Rectal smooth muscle tissue (tissue), 1 donor: ENCODE results near the gene NEU4.
"Not testable (repeated sequence)": the region's sequence is repeated elsewhere in the genome, so short reads cannot be mapped to it uniquely, and the experiment has no call there.

Experiments used
- H3K27ac ChIP-seq: one replicate; pipeline ENCODE4 v1.7.0; 2013; ENCODE audit warnings: low read depth, low read length, inconsistent platforms
- H3K27me3 ChIP-seq: one replicate; pipeline ENCODE4 v1.7.0; 2013; ENCODE audit warnings: low read length; ENCODE audit not compliant: control insufficient read depth, insufficient read depth
- H3K36me3 ChIP-seq: one replicate; pipeline ENCODE4 v1.7.0; 2013; ENCODE audit warnings: low read length; ENCODE audit not compliant: control insufficient read depth, insufficient read depth
- H3K4me1 ChIP-seq: one replicate; pipeline ENCODE4 v1.7.0; 2013; ENCODE audit warnings: low read length; ENCODE audit not compliant: control insufficient read depth, insufficient read depth
- H3K4me3 ChIP-seq: one replicate; pipeline ENCODE4 v1.7.0; 2013; ENCODE audit warnings: low read length
- H3K9ac ChIP-seq: one replicate; pipeline ENCODE4 v1.7.0; 2013; ENCODE audit warnings: low read length

NEU4 gene

GRCh38 chr2:241808721-241809382 lies at the start of gene NEU4:
Gene NEU4 (plus strand): TSS chr2:241809193. CDS start chr2:241814485, 5,292 bp downstream.
- Histone ChIP-seq H3K9ac (no peak within 1 kb of the TSS), H3K27ac (no peak within 1 kb of the TSS), H3K4me1 (peaks cover 3% of the 10 kb centered on the region), H3K4me3 (peak within 1 kb of the TSS; percentile 21), H3K36me3 (no peaks in the 10 kb centered on the region), H3K27me3 (peaks cover 9% of the 10 kb centered on the region)

DNA sequence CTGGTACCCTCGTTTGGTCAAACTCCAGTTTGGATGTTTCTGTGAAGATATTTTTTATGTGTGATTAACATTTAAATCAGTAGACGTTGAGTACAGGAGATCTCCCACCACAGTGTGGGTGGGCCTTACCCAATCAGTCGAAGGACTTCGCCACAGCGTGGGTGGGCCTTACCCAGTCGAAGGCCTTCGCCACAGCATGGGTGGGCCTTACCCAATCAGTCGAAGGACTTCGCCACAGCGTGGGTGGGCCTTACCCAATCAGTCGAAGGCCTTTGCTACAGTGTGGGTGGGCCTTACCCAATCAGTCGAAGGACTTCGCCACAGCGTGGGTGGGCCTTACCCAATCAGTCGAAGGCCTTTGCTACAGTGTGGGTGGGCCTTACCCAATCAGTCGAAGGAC lies 49.1 kb upstream of the NEU4 start:
- not testable (repeated sequence) for H3K4me3 ChIP-seq, H3K36me3 ChIP-seq, H3K27me3 ChIP-seq, H3K27ac ChIP-seq, H3K4me1 ChIP-seq, H3K9ac ChIP-seq

DNA sequence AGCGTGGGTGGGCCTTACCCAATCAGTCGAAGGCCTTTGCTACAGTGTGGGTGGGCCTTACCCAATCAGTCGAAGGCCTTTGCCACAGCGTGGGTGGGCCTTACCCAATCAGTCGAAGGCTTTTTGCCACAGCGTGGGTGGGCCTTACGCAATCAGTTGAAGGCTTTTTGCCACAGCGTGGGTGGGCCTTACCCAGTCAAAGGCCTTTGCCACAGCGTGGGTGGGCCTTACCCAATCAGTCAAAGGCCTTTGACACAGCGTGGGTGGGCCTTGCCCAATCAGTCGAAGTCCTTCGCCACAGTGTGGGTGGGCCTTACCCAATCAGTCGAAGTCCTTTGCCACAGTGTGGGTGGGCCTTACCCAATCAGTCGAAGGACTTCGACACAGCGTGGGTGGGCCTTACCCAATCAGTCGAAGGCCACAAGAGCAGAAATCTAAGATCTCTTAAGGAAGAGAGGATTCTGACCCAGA lies 48.7 kb upstream of the NEU4 start:
- no peaks in the 10 kb centered on the region for H3K4me1 ChIP-seq
- no peak overlapping the region for H3K4me3 ChIP-seq
- H3K9ac ChIP-seq = no peak overlapping the region
- peaks cover 9% of the 10 kb centered on the region for H3K36me3 ChIP-seq
- H3K27me3 ChIP-seq = no peaks in the 10 kb centered on the region
- H3K27ac ChIP-seq = no peak overlapping the region

GRCh38 chr2:241762321-241762932 lies 46.6 kb upstream of the NEU4 start:
- H3K36me3 ChIP-seq = peaks cover 5% of the 10 kb centered on the region
- no peak overlapping the region for H3K9ac ChIP-seq
- no peaks in the 10 kb centered on the region for H3K27me3 ChIP-seq
- H3K27ac ChIP-seq = no peak overlapping the region
- H3K4me1 ChIP-seq = no peaks in the 10 kb centered on the region
- H3K4me3 ChIP-seq = no peak overlapping the region

- no peaks in the 10 kb centered on the region for H3K4me1 ChIP-seq
- H3K4me3 ChIP-seq = no peak overlapping the region
- peaks cover 5% of the 10 kb centered on the region for H3K36me3 ChIP-seq
- no peaks in the 10 kb centered on the region for H3K27me3 ChIP-seq
- H3K27ac ChIP-seq = no peak overlapping the region
- no peak overlapping the region for H3K9ac ChIP-seq
These were observed 46.0 kb upstream of the NEU4 start for GRCh38 chr2:241762933-241763369.

GRCh38 chr2:241763551-241764274 lies 45.3 kb upstream of the NEU4 start:
- Histone ChIP-seq H3K4me1 (no peaks in the 10 kb centered on the region), H3K4me3 (no peak overlapping the region), H3K27me3 (no peaks in the 10 kb centered on the region), H3K27ac (no peak overlapping the region), H3K9ac (no peak overlapping the region), H3K36me3 (peaks cover 5% of the 10 kb centered on the region)

DNA sequence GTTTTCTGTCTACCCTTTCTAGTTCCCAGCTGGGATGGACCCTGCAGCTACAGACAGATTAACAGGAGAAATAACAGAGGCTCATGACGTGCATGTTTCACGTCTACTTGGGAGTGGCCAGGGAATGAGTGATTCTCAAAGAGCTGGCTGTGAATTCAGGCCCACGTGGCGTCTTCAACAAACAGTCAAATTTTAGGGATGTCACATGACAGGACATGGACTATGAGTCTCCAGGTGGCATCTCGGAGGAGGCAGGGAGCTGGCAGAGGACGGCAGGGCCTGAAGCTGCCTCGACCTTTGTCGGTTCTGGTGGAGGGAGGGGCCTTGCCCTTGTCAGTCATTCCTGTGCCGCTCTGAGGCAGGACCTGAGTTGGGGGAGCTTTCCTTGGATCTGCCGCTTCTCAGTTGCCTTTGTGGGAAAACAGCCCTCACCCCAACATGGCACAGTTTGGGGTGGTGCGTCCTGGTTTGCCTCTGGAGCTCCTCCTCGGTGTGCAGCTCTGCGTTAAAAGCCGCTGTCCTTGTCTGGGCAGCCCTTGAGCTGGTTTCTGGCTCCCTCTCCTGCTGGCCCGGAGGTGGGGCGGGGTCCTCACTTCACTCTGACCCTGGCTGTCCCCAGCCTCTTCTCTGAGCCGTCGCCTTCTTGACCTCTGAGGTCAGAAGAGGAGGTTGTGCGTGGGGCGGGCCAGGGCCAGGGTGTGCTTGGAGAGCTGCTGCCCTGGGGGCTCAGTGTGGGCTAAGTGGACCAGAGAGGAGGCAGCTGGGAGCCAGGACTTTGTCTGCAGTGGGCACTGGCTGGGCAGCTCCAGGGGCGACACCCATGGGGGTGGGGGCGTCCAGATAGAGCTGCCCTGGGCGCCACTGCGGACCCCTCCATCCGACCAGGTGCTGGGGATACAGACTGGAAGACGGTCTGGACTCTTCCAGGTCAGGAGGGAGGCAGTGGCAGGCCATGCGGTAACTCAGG lies 44.4 kb upstream of the NEU4 start:
- Histone ChIP-seq H3K27me3 (no peaks in the 10 kb centered on the region), H3K4me3 (no peak overlapping the region), H3K4me1 (no peaks in the 10 kb centered on the region), H3K27ac (no peak overlapping the region), H3K9ac (no peak overlapping the region), H3K36me3 (peaks cover 4% of the 10 kb centered on the region)

GRCh38 chr2:241767464-241768250 lies 41.3 kb upstream of the NEU4 start:
- Histone ChIP-seq H3K27ac (no peak overlapping the region), H3K4me3 (no peak overlapping the region), H3K4me1 (no peaks in the 10 kb centered on the region), H3K36me3 (no peaks in the 10 kb centered on the region), H3K9ac (no peak overlapping the region), H3K27me3 (no peaks in the 10 kb centered on the region)

GRCh38 chr2:241768251-241768711 lies 40.7 kb upstream of the NEU4 start:
- H3K4me3 ChIP-seq = no peak overlapping the region

GRCh38 chr2:241768850-241769249 lies 40.1 kb upstream of the NEU4 start:
- H3K27ac ChIP-seq = no peak overlapping the region
- H3K9ac ChIP-seq = no peak overlapping the region
- H3K4me3 ChIP-seq = no peak overlapping the region
- H3K4me1 ChIP-seq = no peaks in the 10 kb centered on the region
- no peaks in the 10 kb centered on the region for H3K27me3 ChIP-seq
- no peaks in the 10 kb centered on the region for H3K36me3 ChIP-seq

More at GRCh38 chr2:241768251-241768711, 40.7 kb upstream of the NEU4 start:
- H3K4me1 ChIP-seq = no peaks in the 10 kb centered on the region
- H3K27ac ChIP-seq = no peak overlapping the region
- no peaks in the 10 kb centered on the region for H3K36me3 ChIP-seq
- no peaks in the 10 kb centered on the region for H3K27me3 ChIP-seq
- H3K9ac ChIP-seq = no peak overlapping the region

GRCh38 chr2:241769819-241770184 lies 39.2 kb upstream of the NEU4 start:
- no peak overlapping the region for H3K27ac ChIP-seq
- no peaks in the 10 kb centered on the region for H3K27me3 ChIP-seq
- no peaks in the 10 kb centered on the region for H3K4me1 ChIP-seq
- H3K9ac ChIP-seq = no peak overlapping the region
- no peak overlapping the region for H3K4me3 ChIP-seq
- H3K36me3 ChIP-seq = no peaks in the 10 kb centered on the region
